AG09319 (cell line): ENCODE measurements around the gene NKX6-2.

Experiments used
- DNase-seq: peaks from one replicate; pipeline ENCODE4 v3.0.0-alpha.2; 2010; ENCODE audit warnings: low read depth; ENCODE audit errors: extremely low read depth
- CTCF ChIP-seq: IDR thresholded peaks from 2 replicates; pipeline ENCODE4 v1.5.1; 2011; ENCODE audit warnings: low read depth, mild to moderate bottlenecking, inconsistent platforms, low read length, moderate library complexity

NKX6-2 gene

DNA sequence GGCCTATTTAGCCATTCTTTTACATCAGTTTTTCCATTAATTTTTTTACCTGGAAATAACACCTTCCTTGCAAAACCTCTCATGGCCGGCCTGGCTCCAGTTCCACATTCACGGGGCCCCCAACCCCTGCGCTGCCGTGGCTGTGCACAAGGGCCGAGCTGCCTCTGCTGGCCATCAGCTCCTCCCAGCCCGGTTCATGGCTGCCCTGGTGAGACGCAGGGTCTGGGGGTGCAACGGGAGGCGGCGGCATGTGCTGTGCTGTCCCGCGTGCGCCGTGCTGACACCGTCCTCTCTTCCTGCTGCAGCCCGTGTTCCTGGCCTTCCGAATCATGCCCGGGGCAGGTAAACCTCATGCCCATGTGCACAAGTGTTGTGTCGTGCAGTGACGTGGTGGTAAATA is 4.4 kb downstream of the NKX6-2 start:
- TF ChIP-seq CTCF, result no peak
- no peak for DNase-seq

GRCh38 chr10:132780356-132780755 is 5.6 kb downstream of the NKX6-2 start:
- DNase-seq, result no peak
- TF ChIP-seq CTCF, result no peak

DNA sequence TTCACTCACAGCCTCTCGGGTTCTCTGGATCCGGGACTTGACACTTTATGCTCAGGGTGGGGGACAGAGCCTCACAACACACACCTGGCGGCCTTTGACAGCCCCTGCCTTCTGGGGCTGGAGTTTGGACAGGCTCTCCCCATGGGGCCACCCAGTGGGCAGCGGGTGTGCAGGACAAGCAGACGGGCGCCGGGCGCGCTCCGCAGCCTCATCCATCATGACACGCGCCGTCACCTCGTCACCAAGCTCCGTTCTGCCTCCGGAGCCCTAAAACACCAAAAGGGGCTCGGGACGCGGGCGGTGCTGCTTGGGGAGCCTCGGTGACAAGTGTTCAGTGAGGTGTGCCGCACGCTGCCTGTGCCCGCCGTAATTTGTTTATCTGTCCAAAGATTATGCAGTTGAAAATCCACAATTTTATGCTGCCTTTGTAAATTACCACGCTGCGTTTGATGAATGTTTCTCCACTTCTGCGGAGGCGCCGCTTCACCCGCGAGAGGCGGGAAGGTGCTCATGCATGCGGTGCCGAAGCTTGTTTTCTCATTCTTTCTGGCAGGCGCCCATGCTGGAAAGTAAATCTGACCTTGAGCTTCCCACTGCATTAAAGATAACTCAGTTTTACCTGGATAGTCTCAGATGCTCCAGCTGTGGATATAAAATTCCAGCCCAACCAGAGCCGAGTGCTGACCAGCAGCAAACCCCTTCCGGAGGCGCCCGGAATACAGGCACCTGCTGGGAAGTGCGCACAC is 6.2 kb downstream of the NKX6-2 start:
- DNase-seq, result no peak
- no peak for TF ChIP-seq CTCF

DNA sequence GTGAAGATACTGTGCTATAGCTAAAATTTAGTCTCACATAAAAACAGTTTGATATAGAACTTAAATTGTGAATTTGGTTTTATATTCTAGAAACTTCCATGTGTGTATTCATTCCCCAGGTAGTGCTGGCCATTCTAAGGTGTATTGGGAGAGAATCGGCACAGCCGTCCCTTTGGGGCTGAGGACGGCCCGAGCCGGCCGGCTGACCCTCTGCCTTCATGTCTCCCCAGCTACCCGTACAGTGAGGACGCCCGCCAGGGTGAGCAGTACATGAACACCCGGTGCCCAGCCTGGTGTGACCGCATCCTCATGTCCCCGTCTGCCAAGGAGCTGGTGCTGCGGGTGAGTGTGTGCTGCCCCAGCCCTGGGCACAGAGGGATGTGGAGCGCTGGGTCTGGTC is 8.5 kb downstream of the NKX6-2 start:
- TF ChIP-seq CTCF, result no peak
- no peak for DNase-seq

DNA sequence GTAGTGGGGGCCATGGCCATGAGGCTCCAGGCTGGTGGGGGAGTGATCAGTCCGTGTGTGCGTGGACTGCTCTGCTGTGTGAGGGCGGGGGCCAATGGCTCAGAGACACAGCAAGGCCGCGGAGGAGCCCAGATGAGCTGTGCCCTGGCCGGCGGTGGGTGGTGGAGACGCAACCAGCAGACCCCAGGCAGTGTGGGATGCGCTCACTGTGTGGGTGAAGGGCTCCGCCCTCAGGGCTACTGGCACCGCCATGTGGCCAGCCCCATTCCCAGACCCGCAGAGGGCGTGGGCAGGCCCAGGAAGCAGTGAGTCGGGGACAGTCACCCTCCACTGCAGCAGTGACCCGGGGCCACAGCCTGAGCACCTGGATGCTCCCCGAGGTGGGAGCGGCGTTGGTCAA is 9.1 kb downstream of the NKX6-2 start:
- no peak for DNase-seq
- TF ChIP-seq CTCF, result no peak

DNA sequence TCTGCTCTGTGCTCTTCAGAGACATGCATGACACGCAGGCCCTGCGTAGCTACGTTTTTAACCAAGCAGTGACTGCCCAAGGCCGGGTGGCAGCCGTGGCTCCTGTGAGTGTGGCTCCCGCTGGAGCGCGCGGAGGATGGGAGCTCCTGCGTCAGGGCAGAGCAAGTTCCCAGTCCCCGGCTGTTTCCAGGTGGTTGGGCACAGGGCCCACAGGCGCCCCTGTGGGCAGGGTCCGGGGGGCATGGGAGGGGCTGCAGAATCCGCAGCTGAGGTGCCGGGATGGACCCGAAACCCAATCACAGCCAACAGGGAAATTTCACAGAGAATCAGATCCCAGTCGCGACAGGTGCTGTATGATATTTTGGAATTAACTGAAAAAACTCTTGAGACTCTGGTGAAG is 9.8 kb downstream of the NKX6-2 start:
- DNase-seq, result no peak
- no peak for TF ChIP-seq CTCF

GRCh38 chr10:132774902-132775863 is 10.8 kb downstream of the NKX6-2 start:
- TF ChIP-seq CTCF, result no peak
- no peak for DNase-seq
